ENCODE data around the gene DGKG.

Gene DGKG

GRCh38 chr3:186318135-186318534 lies 43.9 kb downstream of the DGKG start:
- DNase-seq (ENCODE audit: low read depth, low spot score): no peak

GRCh38 chr3:186317478-186317877 lies 44.6 kb downstream of the DGKG start:
- no peak for DNase-seq (ENCODE audit: low read depth, low spot score)

- no peak for DNase-seq (ENCODE audit: low read depth, low spot score)
These were observed 45.3 kb downstream of the DGKG start for GRCh38 chr3:186316666-186317260.

GRCh38 chr3:186315581-186316354 lies 46.3 kb downstream of the DGKG start:
- DNase-seq (ENCODE audit: low read depth, low spot score): no peak

- DNase-seq (ENCODE audit: low read depth, low spot score): no peak
These were observed 47.1 kb downstream of the DGKG start for GRCh38 chr3:186314896-186315295.

GRCh38 chr3:186311441-186311840 lies 50.6 kb downstream of the DGKG start:
- DNase-seq (ENCODE audit: low read depth, low spot score): no peak

- DNase-seq (ENCODE audit: low read depth, low spot score): no peak
These were observed 53.5 kb downstream of the DGKG start for GRCh38 chr3:186308549-186308948.

- DNase-seq (ENCODE audit: low read depth, low spot score): no peak
These were observed 54.3 kb downstream of the DGKG start for GRCh38 chr3:186307594-186308221.

GRCh38 chr3:186305286-186305685 lies 56.7 kb downstream of the DGKG start:
- no peak for DNase-seq (ENCODE audit: low read depth, low spot score)

GRCh38 chr3:186303965-186304364 lies 58.1 kb downstream of the DGKG start:
- no peak for DNase-seq (ENCODE audit: low read depth, low spot score)

GRCh38 chr3:186299327-186299726 lies 62.7 kb downstream of the DGKG start:
- no peak for DNase-seq (ENCODE audit: low read depth, low spot score)

GRCh38 chr3:186298876-186299275 lies 63.2 kb downstream of the DGKG start:
- DNase-seq (ENCODE audit: low read depth, low spot score): no peak

GRCh38 chr3:186290796-186291195 lies 71.2 kb downstream of the DGKG start:
- DNase-seq (ENCODE audit: low read depth, low spot score): no peak

GRCh38 chr3:186287711-186288110 lies 74.3 kb downstream of the DGKG start:
- DNase-seq (ENCODE audit: low read depth, low spot score): no peak

- no peak for DNase-seq (ENCODE audit: low read depth, low spot score)
These were observed 75.9 kb downstream of the DGKG start for GRCh38 chr3:186286114-186286513.

- DNase-seq (ENCODE audit: low read depth, low spot score): no peak
These were observed 77.4 kb downstream of the DGKG start for GRCh38 chr3:186284661-186285060.

- DNase-seq (ENCODE audit: low read depth, low spot score): no peak
These were observed 77.7 kb downstream of the DGKG start for GRCh38 chr3:186284349-186284652.

- DNase-seq (ENCODE audit: low read depth, low spot score): no peak
These were observed 78.2 kb downstream of the DGKG start for GRCh38 chr3:186283651-186284348.

- no peak for DNase-seq (ENCODE audit: low read depth, low spot score)
These were observed 78.9 kb downstream of the DGKG start for GRCh38 chr3:186283096-186283495.

GRCh38 chr3:186281176-186281575 lies 80.9 kb downstream of the DGKG start:
- DNase-seq (ENCODE audit: low read depth, low spot score): no peak

- DNase-seq (ENCODE audit: low read depth, low spot score): no peak
These were observed 81.3 kb downstream of the DGKG start for GRCh38 chr3:186280737-186281136.

GRCh38 chr3:186277268-186277909 lies 84.6 kb downstream of the DGKG start:
- DNase-seq (ENCODE audit: low read depth, low spot score): no peak

Measured in activated naive CD8-positive, alpha-beta T cell treated with anti-CD3 and anti-CD28 coated beads, Interleukin-2, amount 50 U/mL, for 16 hours (primary cell).